ENCODE measurements around the gene CCDC12.

DNA sequence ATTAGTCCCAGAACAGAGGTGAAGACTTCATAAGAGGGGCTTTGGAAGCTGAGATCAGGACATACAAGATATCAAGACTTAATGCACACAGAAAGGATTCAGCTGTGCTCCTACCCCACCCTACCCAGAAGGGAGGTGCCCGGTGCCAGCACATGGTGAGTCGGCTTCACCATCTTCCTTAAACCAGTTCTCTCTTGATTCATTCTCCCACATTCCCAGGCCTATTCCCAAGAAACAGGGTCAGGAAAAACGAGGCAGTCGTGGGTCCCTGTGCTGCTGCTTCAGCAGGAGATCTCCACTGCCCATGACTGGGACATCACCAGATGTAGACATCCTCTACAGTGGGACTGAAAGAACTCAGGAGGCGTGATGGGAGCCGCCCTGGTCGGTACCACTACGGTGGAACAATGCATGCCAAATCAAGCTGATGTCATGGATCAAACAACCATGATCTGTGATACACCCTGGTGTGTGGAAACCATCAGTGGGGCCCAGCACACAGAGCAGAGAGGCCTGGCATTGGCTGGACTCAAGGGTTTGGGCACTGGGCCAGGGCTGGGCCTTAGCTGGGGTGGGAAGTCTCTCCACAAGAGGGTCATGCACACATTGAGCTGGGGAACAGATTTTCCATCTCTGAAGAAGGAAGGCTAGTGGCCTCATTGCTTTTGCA, 41.9 kb downstream of the CCDC12 start:
- TF ChIP-seq EZH2 (IDR thresholded peaks at IDR 0.05; ENCODE audit: insufficient read depth, poor library complexity, severe bottlenecking) (no peak), EZH2phosphoT487 (IDR thresholded peaks at IDR 0.05; ENCODE audit: insufficient read depth, low read depth) (no peak)

Measured in GM23248 (cell line).